ENCODE measurements around the gene ADAM8. TPM values are rescaled to one million over a fixed set of nuclear protein-coding genes. Genes with fewer than 3 reads are reported as not detected.

ADAM8 gene
- total and polyA plus RNA-seq, 2 of the 8 experiments (the other 6 are each of a cell fraction or from before 2014, with no cell fraction given): 4.6 TPM

DNA sequence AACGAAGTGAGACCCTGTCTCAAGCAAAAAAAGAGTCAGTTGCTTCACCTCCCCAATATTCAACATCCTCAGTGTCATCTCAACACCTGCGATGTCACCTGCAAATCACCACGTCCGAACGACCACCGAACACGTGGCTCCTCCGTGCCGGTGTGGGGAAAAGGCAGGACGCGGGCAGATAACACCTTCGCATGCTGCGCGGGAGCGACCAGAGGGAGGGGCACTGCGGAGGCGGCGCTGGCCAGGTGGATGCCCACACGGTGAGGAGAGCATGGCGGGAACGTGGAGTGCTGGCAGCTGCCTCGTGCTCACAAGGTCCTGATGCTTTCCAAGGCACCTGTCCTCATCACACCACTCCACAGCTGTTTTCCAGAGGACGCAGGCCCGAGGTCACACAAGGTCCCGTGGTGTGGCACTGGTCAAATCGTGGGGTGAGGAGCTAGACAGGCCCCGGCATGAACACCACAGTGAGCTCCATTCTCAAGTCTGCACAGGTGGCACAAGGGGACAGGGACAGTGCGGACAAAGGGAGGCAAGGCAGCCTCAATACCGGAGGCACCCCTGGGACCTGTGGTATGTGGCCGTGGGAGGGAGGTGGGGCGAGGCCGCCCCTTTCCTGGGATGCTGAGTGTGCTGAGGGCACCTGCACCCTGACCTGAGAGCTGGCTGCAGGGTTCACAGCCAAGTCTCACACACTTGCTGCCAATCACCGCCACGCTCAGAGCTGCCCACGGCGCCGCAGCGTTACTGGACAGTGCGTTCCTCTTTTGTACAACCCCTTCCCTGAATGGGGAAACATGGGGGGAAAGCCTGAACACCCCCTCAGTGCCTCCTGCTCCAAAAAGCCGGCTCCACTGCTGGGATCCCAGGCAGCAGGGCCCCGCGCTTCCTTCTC lies 19.0 kb upstream of the ADAM8 start (continued):
- no peak for TF ChIP-seq TCF12 (IDR thresholded peaks at IDR 0.05; ENCODE audit: low read depth, low read length)
- TF ChIP-seq TAF1 (IDR thresholded peaks at IDR 0.05; ENCODE audit: low read depth, low read length): no peak
- no peak for TF ChIP-seq FOSL1 (IDR thresholded peaks at IDR 0.05; ENCODE audit: insufficient read depth, low read depth, low read length)
- no peak for TF ChIP-seq SIX5 (IDR thresholded peaks at IDR 0.05; ENCODE audit: low read depth, low read length)
- TF ChIP-seq SRF (IDR thresholded peaks at IDR 0.05; ENCODE audit: low read depth, low read length): no peak
- TF ChIP-seq TEAD4 (IDR thresholded peaks at IDR 0.05; ENCODE audit: low read depth, low read length): no peak
- no peak for TF ChIP-seq KDM5A (IDR thresholded peaks at IDR 0.05; ENCODE audit: low read length)
- TF ChIP-seq RBBP5 (IDR thresholded peaks at IDR 0.05; ENCODE audit: borderline replicate concordance, low read depth, low read length): no peak
- TF ChIP-seq PHF8 (conservative IDR thresholded peaks at IDR 0.05; ENCODE audit: low read depth, low read length): no peak
